HEK293 (cell line): ENCODE data around the gene HDAC10.
A peak's percentile ranks its signal among the peaks of the same experiment; 100 is the strongest.

Source experiments
- CTCF ChIA-PET: fragments of 350-600 bp; formaldehyde crosslinking; extraction: SDS; loops from one replicate; lab custom pipeline; 2021; ENCODE audit warnings: antibody characterized with exemption; lab: Yijun Ruan, JAX
- POLR2A ChIA-PET: fragments of 300-600 bp; formaldehyde crosslinking; extraction: SDS; loops from one replicate; lab custom pipeline; 2020; ENCODE audit warnings: antibody characterized with exemption, inconsistent platforms; lab: Yijun Ruan, JAX
- H3K27ac ChIP-seq: fragments of 200-500 bp; sonication (Bioruptor generic); 2 replicates; pipeline ENCODE4 v1.5.1; 2014; ENCODE audit warnings: low read depth, low read length, control low read depth, inconsistent platforms; ENCODE audit errors: extremely low read depth
- H3K36me3 ChIP-seq, 2 experiments: fragments of 200-500 bp in 1 of 2; sonication (Bioruptor generic) in 1 of 2; 1 replicate in 1 of 2; 2 replicates in 1 of 2; pipeline ENCODE4 v1.5.1; 2014 to 2017; ENCODE audit warnings: inconsistent platforms in 2 of 2, low read length in 2 of 2; ENCODE audit not compliant: control insufficient read depth in 2 of 2, insufficient read depth in 1 of 2
- H3K4me1 ChIP-seq: fragments of 200-500 bp; sonication (Bioruptor generic); 2 replicates; pipeline ENCODE4 v1.5.1; 2014; ENCODE audit warnings: mild to moderate bottlenecking, low read length, inconsistent platforms; ENCODE audit not compliant: control insufficient read depth, insufficient read depth
- H3K4me3 ChIP-seq: 2 replicates; pipeline ENCODE4 v1.5.1; 2011; ENCODE audit warnings: low read depth, mild to moderate bottlenecking, control low read depth, low read length, moderate library complexity
- H3K9me3 ChIP-seq: fragments of 200-500 bp; sonication (Bioruptor generic); 2 replicates; pipeline ENCODE4 v1.5.1; 2014; ENCODE audit warnings: low read depth, low read length, inconsistent platforms; ENCODE audit not compliant: control insufficient read depth, insufficient read depth
- BCL11B ChIP-seq: fragments of 450-650 bp; formaldehyde crosslinking; IDR thresholded peaks from 2 replicates; pipeline ENCODE4 v1.5.1; 2016; ENCODE audit warnings: low read depth, missing biosample characterization, missing genetic modification characterization
- EGR2 ChIP-seq: fragments of 450-650 bp; formaldehyde crosslinking; IDR thresholded peaks from 2 replicates; pipeline ENCODE4 v1.5.1; 2016; ENCODE audit warnings: low read depth, missing biosample characterization, missing genetic modification characterization
- GLIS1 ChIP-seq: fragments of 450-650 bp; formaldehyde crosslinking; IDR thresholded peaks from 2 replicates; pipeline ENCODE4 v1.5.1; 2016; ENCODE audit warnings: missing biosample characterization, missing genetic modification characterization
- HOXD13 ChIP-seq: sonication (generic); formaldehyde crosslinking; IDR thresholded peaks from 2 replicates; pipeline ENCODE4 v1.8.0; 2022; ENCODE audit warnings: missing genetic modification reagents, borderline replicate concordance
- IKZF3 ChIP-seq: fragments of 450-650 bp; IDR thresholded peaks from 2 replicates; pipeline ENCODE4 v1.5.0; 2018; ENCODE audit warnings: missing biosample characterization, mild to moderate bottlenecking, missing genetic modification characterization, moderate library complexity
- KLF1 ChIP-seq: fragments of 450-650 bp; formaldehyde crosslinking; IDR thresholded peaks from 2 replicates; pipeline ENCODE4 v1.5.1; 2016; ENCODE audit warnings: missing biosample characterization, missing genetic modification characterization
- KLF10 ChIP-seq: fragments of 450-650 bp; IDR thresholded peaks from 2 replicates; pipeline ENCODE4 v1.5.1; 2018; ENCODE audit warnings: missing biosample characterization, mild to moderate bottlenecking, missing genetic modification characterization
- KLF16 ChIP-seq: fragments of 450-650 bp; formaldehyde crosslinking; IDR thresholded peaks from 2 replicates; pipeline ENCODE4 v1.5.1; 2017; ENCODE audit warnings: missing biosample characterization, missing genetic modification characterization
- KLF8 ChIP-seq: fragments of 450-650 bp; formaldehyde crosslinking; IDR thresholded peaks from 2 replicates; pipeline ENCODE4 v1.5.1; 2016; ENCODE audit warnings: missing biosample characterization, missing genetic modification characterization
- OSR2 ChIP-seq: fragments of 450-650 bp; formaldehyde crosslinking; IDR thresholded peaks from 2 replicates; pipeline ENCODE4 v1.5.1; 2016; ENCODE audit warnings: missing biosample characterization, missing genetic modification characterization
- REPIN1 ChIP-seq: fragments of 450-650 bp; formaldehyde crosslinking; IDR thresholded peaks from 2 replicates; pipeline ENCODE4 v1.5.1; 2017; ENCODE audit warnings: missing biosample characterization, missing genetic modification characterization, low read depth
- SALL2 ChIP-seq: fragments of 450-650 bp; formaldehyde crosslinking; IDR thresholded peaks from 2 replicates; pipeline ENCODE4 v1.5.0; 2017; ENCODE audit warnings: missing biosample characterization, mild to moderate bottlenecking, missing genetic modification characterization, borderline replicate concordance
- SCRT1 ChIP-seq: fragments of 450-650 bp; formaldehyde crosslinking; IDR thresholded peaks from 2 replicates; pipeline ENCODE4 v1.5.1; 2016; ENCODE audit warnings: missing biosample characterization, missing genetic modification characterization, borderline replicate concordance
- SP3 ChIP-seq: fragments of 450-650 bp; formaldehyde crosslinking; IDR thresholded peaks from 2 replicates; pipeline ENCODE4 v1.5.1; 2016; ENCODE audit warnings: missing biosample characterization, missing genetic modification characterization
- ZBTB20 ChIP-seq: fragments of 450-650 bp; formaldehyde crosslinking; IDR thresholded peaks from 2 replicates; pipeline ENCODE4 v1.5.1; 2016; ENCODE audit warnings: missing biosample characterization, missing genetic modification characterization
- ZBTB7A ChIP-seq: fragments of 450-650 bp; formaldehyde crosslinking; IDR thresholded peaks from 2 replicates; pipeline ENCODE4 v1.5.1; 2016; ENCODE audit warnings: low read depth, missing biosample characterization, missing genetic modification characterization
- ZBTB8A ChIP-seq: fragments of 450-650 bp; formaldehyde crosslinking; IDR thresholded peaks from 2 replicates; pipeline ENCODE4 v1.5.1; 2016; ENCODE audit warnings: missing biosample characterization, missing genetic modification characterization
- ZFHX2 ChIP-seq: fragments of 450-650 bp; formaldehyde crosslinking; conservative IDR thresholded peaks from 2 replicates; pipeline ENCODE4 v1.5.1; 2016; ENCODE audit warnings: missing biosample characterization, missing genetic modification characterization
- ZFP3 ChIP-seq: fragments of 450-650 bp; formaldehyde crosslinking; IDR thresholded peaks from 2 replicates; pipeline ENCODE4 v1.5.1; 2016; ENCODE audit warnings: low read depth, missing biosample characterization, missing genetic modification characterization
- ZNF121 ChIP-seq: fragments of 450-650 bp; formaldehyde crosslinking; IDR thresholded peaks from 2 replicates; pipeline ENCODE4 v1.5.1; 2016; ENCODE audit warnings: missing biosample characterization, missing genetic modification characterization
- ZNF140 ChIP-seq: fragments of 450-650 bp; formaldehyde crosslinking; IDR thresholded peaks from 2 replicates; pipeline ENCODE4 v1.5.1; 2016; ENCODE audit warnings: missing biosample characterization, missing genetic modification characterization
- ZNF148 ChIP-seq: fragments of 450-650 bp; formaldehyde crosslinking; IDR thresholded peaks from 2 replicates; pipeline ENCODE4 v1.5.0; 2017; ENCODE audit warnings: missing biosample characterization, missing genetic modification characterization, borderline replicate concordance
- ZNF169 ChIP-seq: fragments of 450-650 bp; formaldehyde crosslinking; IDR thresholded peaks from 2 replicates; pipeline ENCODE4 v1.5.1; 2016; ENCODE audit warnings: missing biosample characterization, missing genetic modification characterization
- ZNF19 ChIP-seq: fragments of 450-650 bp; formaldehyde crosslinking; IDR thresholded peaks from 2 replicates; pipeline ENCODE4; 2016; ENCODE audit warnings: missing biosample characterization, missing genetic modification characterization, low read depth
- ZNF274 ChIP-seq, 2 experiments: fragments of 200-500 bp in 1 of 2; fragments of 450-650 bp in 1 of 2; sonication (Bioruptor generic) in 1 of 2; formaldehyde crosslinking in 1 of 2; IDR thresholded peaks; 2 replicates each; pipeline versions ENCODE4 v1.5.1 to v1.6.1; 2014 to 2016; ENCODE audit warnings: borderline replicate concordance in 1 of 2, inconsistent platforms in 1 of 2, low read length in 1 of 2, missing biosample characterization in 1 of 2, missing genetic modification characterization in 1 of 2
- ZNF302 ChIP-seq: fragments of 450-650 bp; formaldehyde crosslinking; IDR thresholded peaks from 2 replicates; pipeline ENCODE4 v1.5.1; 2016; ENCODE audit warnings: missing biosample characterization, missing genetic modification characterization, low read depth
- ZNF335 ChIP-seq: fragments of 450-650 bp; formaldehyde crosslinking; conservative IDR thresholded peaks from 2 replicates; pipeline ENCODE4 v1.5.1; 2016; ENCODE audit warnings: missing biosample characterization, missing genetic modification characterization
- ZNF501 ChIP-seq: fragments of 450-650 bp; formaldehyde crosslinking; IDR thresholded peaks from 2 replicates; pipeline ENCODE4 v1.5.1; 2016; ENCODE audit warnings: missing biosample characterization, missing genetic modification characterization
- ZNF555 ChIP-seq: fragments of 450-650 bp; formaldehyde crosslinking; conservative IDR thresholded peaks from 2 replicates; pipeline ENCODE4 v1.5.1; 2017; ENCODE audit warnings: missing biosample characterization, mild to moderate bottlenecking, missing genetic modification characterization, inconsistent platforms
- ZNF571 ChIP-seq: fragments of 450-650 bp; formaldehyde crosslinking; IDR thresholded peaks from 2 replicates; pipeline ENCODE4 v1.5.0; 2017; ENCODE audit warnings: missing biosample characterization, missing genetic modification characterization
- ZNF610 ChIP-seq: fragments of 450-650 bp; formaldehyde crosslinking; IDR thresholded peaks from 2 replicates; pipeline ENCODE4 v1.5.1; 2016; ENCODE audit warnings: missing biosample characterization, missing genetic modification characterization, borderline replicate concordance
- ZNF660 ChIP-seq: fragments of 450-650 bp; IDR thresholded peaks from 2 replicates; pipeline ENCODE4 v1.5.1; 2018; ENCODE audit warnings: missing biosample characterization, mild to moderate bottlenecking, missing genetic modification characterization
- ZNF677 ChIP-seq: fragments of 450-650 bp; IDR thresholded peaks from 2 replicates; pipeline ENCODE4 v1.5.0; 2018; ENCODE audit warnings: missing biosample characterization, mild to moderate bottlenecking, missing genetic modification characterization, moderate library complexity
- ZSCAN23 ChIP-seq: fragments of 450-650 bp; formaldehyde crosslinking; IDR thresholded peaks from 2 replicates; pipeline ENCODE4 v1.5.1; 2016; ENCODE audit warnings: missing biosample characterization, missing genetic modification characterization
- TF ChIP-seq, protein P1 (sequence below): fragments of 450-650 bp; formaldehyde crosslinking; optimal IDR thresholded peaks from 2 replicates; pipeline ENCODE3; 2016; ENCODE audit warnings: missing biosample characterization, mild to moderate bottlenecking, missing genetic modification characterization

HDAC10 gene

GRCh38 chr22:50250555-50251476 is at the start of gene HDAC10 (continued):
- TF ChIP-seq ZFP3 (tag by site-specific recombination): no peak
- no peak for TF ChIP-seq ZNF302
- peak; percentile 88 for TF ChIP-seq ZNF335
- no peak for TF ChIP-seq REPIN1 (tag by site-specific recombination)
- no peak for TF ChIP-seq ZNF677 (tag by site-specific recombination)
- TF ChIP-seq ZBTB20 (tag by site-specific recombination): peak; percentile 96
- TF ChIP-seq ZNF501 (tag by site-specific recombination): peak; percentile 69; the same call in 1 of the 2 replicates
- no peak for TF ChIP-seq ZNF610 (tag by site-specific recombination)
- peak; percentile 39; the same call in 1 of the 2 replicates for TF ChIP-seq ZNF121
- TF ChIP-seq KLF16 (tag by site-specific recombination): peak; percentile 23; the same call in 1 of the 2 replicates
- peak; percentile 39; the same call in 1 of the 2 replicates for TF ChIP-seq KLF8 (tag by site-specific recombination)
- peak; percentile 24; the same call in 1 of the 2 replicates for TF ChIP-seq OSR2 (tag by site-specific recombination)
- no peak for TF ChIP-seq HOXD13 (CRISPR knock-in tag)
- peak; percentile 77 for TF ChIP-seq SP3 (tag by site-specific recombination)
- TF ChIP-seq SCRT1 (tag by site-specific recombination): no peak
- no peak for TF ChIP-seq ZNF19 (tag by site-specific recombination)
- peak; percentile 90 for TF ChIP-seq ZBTB8A (tag by site-specific recombination)
- TF ChIP-seq, protein P1, sequence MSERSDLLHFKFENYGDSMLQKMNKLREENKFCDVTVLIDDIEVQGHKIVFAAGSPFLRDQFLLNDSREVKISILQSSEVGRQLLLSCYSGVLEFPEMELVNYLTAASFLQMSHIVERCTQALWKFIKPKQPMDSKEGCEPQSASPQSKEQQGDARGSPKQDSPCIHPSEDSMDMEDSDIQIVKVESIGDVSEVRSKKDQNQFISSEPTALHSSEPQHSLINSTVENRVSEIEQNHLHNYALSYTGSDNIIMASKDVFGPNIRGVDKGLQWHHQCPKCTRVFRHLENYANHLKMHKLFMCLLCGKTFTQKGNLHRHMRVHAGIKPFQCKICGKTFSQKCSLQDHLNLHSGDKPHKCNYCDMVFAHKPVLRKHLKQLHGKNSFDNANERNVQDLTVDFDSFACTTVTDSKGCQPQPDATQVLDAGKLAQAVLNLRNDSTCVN (tag by site-specific recombination): peak; percentile 89
- no peak for TF ChIP-seq BCL11B (tag by site-specific recombination)

GRCh38 chr22:50300620-50301257 is 49.7 kb upstream of the HDAC10 start:
- peaks cover 0 to 40% of the 10 kb centered on the region in 2 experiments; a peak in 2 of 3 replicates for H3K36me3 ChIP-seq
- 0 out of 2 replicates have a peak overlapping the region, but pooled peaks have one; percentile 2 for H3K27ac ChIP-seq
- H3K4me3 ChIP-seq: no peak overlapping the region
- CTCF ChIA-PET: interaction anchor here (0.6 kb wide), 1 partner anchor 50 kb away, joined by 5 read pairs; no protein-coding TSS in a partner anchor
- H3K9me3 ChIP-seq: no peaks in the 10 kb centered on the region
- POLR2A ChIA-PET: no interaction called here
- peaks cover 19% of the 10 kb centered on the region for H3K4me1 ChIP-seq
- TF ChIP-seq KLF10 (tag by site-specific recombination) (no peak), IKZF3 (tag by site-specific recombination) (no peak), ZFHX2 (tag by site-specific recombination) (peak; percentile 60), ZNF169 (tag by site-specific recombination) (no peak), ZSCAN23 (tag by site-specific recombination) (no peak), ZNF140 (no peak), ZNF148 (tag by site-specific recombination) (no peak), SALL2 (tag by site-specific recombination) (no peak), EGR2 (tag by site-specific recombination) (peak; percentile 32; the same call in 1 of the 2 replicates), ZNF660 (tag by site-specific recombination) (no peak), GLIS1 (peak; percentile 10; the same call in 1 of the 2 replicates), ZNF555 (tag by site-specific recombination) (no peak), ZNF274 (IDR thresholded peaks at IDR 0.05; ENCODE audit: low read length) (no peak), ZNF274 (tag by site-specific recombination; IDR thresholded peaks at IDR 0.05; ENCODE audit: borderline replicate concordance) (no peak), ZNF571 (no peak), ZBTB7A (tag by site-specific recombination) (no peak), KLF1 (peak; percentile 56)
